Ectodermal cell (in vitro differentiated cells): Measurements from ENCODE around the gene NCEH1.

Experiments
- H3K27ac ChIP-seq: 2 replicates; pipeline ENCODE4 v1.7.0; 2013; ENCODE audit warnings: mild to moderate bottlenecking, low read depth, low read length; ENCODE audit not compliant: insufficient read depth, poor library complexity, severe bottlenecking
- H3K27me3 ChIP-seq: 2 replicates; pipeline ENCODE4 v1.7.0; 2013; ENCODE audit warnings: mild to moderate bottlenecking, low read length; ENCODE audit not compliant: insufficient read depth, control insufficient read depth, poor library complexity, severe bottlenecking
- H3K36me3 ChIP-seq: one replicate; pipeline ENCODE4 v1.7.0; 2013; ENCODE audit warnings: low read length; ENCODE audit not compliant: control insufficient read depth, insufficient read depth
- H3K4me1 ChIP-seq: one replicate; pipeline ENCODE4 v1.7.0; 2013; ENCODE audit warnings: low read length; ENCODE audit not compliant: control insufficient read depth, insufficient read depth
- H3K4me3 ChIP-seq: 2 replicates; pipeline ENCODE4 v1.7.0; 2013; ENCODE audit warnings: low read depth, low read length, control low read depth; ENCODE audit not compliant: insufficient read depth
- H3K9me3 ChIP-seq: 2 replicates; pipeline ENCODE4 v1.7.0; 2013; ENCODE audit warnings: mild to moderate bottlenecking, low read length, moderate library complexity; ENCODE audit not compliant: control insufficient read depth
- WGBS, 2 experiments: methylation state at CpG; one replicate each; pipeline ENCODE4 v1.1.7; 2013; ENCODE audit warnings: missing lambda C conversion rate in 2 of 2; 5-methylcytosine and 5-hydroxymethylcytosine counted together

Gene NCEH1

GRCh38 chr3:172697558-172697957 is 13.3 kb downstream of the NCEH1 start:
- H3K4me3 ChIP-seq: no peak overlapping the region
- H3K4me1 ChIP-seq: no peaks in the 10 kb centered on the region
- WGBS, 2 experiments: 86 to 92% methylated on average over 1 of the region's 1 CpG
- H3K27ac ChIP-seq: no peak overlapping the region
- no peaks in the 10 kb centered on the region for H3K27me3 ChIP-seq
- no peaks in the 10 kb centered on the region for H3K9me3 ChIP-seq
- no peaks in the 10 kb centered on the region for H3K36me3 ChIP-seq

GRCh38 chr3:172696357-172696756 is 14.5 kb downstream of the NCEH1 start:
- WGBS, 2 experiments: 97% methylated on average over 4 to 5 of the region's 5 CpGs
- Histone ChIP-seq H3K36me3 (no peaks in the 10 kb centered on the region), H3K27me3 (no peaks in the 10 kb centered on the region), H3K4me3 (no peak overlapping the region), H3K9me3 (no peaks in the 10 kb centered on the region), H3K4me1 (no peaks in the 10 kb centered on the region), H3K27ac (no peak overlapping the region)

DNA sequence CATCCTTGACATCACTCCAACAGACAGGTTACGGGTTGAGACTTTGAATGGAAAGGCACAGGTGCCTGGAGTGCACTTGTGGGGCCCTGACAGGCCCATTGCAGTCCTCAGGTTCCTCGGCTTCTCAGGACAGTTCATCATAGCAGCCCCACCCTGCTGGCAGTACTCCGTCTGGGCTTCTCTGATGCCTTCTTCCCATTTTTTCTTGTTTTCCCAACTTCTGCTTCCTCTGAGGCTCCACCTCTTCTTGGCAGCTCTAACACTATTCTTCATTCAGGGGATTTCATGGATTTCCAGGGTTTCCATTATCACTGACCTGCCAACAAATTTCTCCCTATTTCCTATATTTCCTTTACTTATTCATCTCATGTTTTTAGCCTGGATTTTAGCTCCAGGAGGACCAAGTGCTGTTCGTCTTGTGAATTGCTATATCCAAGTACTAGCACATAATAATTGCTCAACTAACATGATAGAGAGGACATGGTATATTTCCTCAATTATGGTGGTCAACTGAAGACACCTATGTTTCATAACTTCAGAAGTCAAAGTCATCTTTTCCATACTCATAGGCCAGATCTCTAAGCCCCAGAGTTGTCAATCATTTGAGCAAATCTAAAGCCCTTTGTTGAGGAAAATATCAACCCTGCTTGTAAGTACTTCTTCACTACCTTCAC is 16.2 kb downstream of the NCEH1 start:
- Histone ChIP-seq H3K27ac (no peak overlapping the region), H3K27me3 (no peaks in the 10 kb centered on the region), H3K36me3 (no peaks in the 10 kb centered on the region), H3K9me3 (no peaks in the 10 kb centered on the region), H3K4me3 (no peak overlapping the region), H3K4me1 (no peaks in the 10 kb centered on the region)
- 93 to 96% methylated on average over 4 of the region's 4 CpGs for WGBS, 2 experiments

DNA sequence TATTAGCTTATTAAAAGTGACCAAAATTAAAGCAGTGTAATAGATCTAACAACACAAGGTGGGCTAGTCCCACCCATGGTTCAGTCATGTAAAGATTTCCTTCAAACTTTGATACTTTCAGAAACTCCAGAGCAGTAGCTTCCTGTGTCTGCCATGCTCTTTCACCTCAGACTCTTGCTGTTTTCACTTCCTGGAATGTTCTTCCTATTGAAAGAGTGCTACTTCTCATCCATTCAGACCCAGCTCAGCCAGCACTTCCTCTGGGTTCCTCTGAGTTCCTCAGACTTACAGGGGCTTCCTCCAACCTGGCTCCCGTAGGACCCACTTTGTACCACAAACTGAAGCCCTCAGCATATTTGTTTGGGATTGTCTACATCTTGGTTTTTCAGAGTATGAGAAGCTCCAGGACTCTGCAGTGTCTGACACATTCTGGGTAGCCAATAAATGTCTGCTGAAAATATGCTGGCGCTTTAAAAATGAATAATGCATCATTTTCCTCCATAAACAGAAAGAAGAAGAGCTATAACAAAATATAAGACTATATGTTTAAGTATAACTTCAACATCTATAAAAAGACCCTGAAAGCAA is 18.0 kb downstream of the NCEH1 start:
- Histone ChIP-seq H3K27ac (no peak overlapping the region), H3K4me1 (no peaks in the 10 kb centered on the region), H3K4me3 (no peak overlapping the region), H3K27me3 (no peaks in the 10 kb centered on the region), H3K36me3 (no peaks in the 10 kb centered on the region), H3K9me3 (no peaks in the 10 kb centered on the region)
- WGBS, 2 experiments: 71 to 94% methylated on average over 1 to 2 of the region's 2 CpGs

GRCh38 chr3:172690936-172691335 is 19.9 kb downstream of the NCEH1 start:
- Histone ChIP-seq H3K4me1 (no peaks in the 10 kb centered on the region), H3K27ac (no peak overlapping the region), H3K27me3 (no peaks in the 10 kb centered on the region), H3K36me3 (no peaks in the 10 kb centered on the region), H3K4me3 (no peak overlapping the region), H3K9me3 (no peaks in the 10 kb centered on the region)
- WGBS, 2 experiments: 94% methylated on average over 1 of the region's 1 CpG

DNA sequence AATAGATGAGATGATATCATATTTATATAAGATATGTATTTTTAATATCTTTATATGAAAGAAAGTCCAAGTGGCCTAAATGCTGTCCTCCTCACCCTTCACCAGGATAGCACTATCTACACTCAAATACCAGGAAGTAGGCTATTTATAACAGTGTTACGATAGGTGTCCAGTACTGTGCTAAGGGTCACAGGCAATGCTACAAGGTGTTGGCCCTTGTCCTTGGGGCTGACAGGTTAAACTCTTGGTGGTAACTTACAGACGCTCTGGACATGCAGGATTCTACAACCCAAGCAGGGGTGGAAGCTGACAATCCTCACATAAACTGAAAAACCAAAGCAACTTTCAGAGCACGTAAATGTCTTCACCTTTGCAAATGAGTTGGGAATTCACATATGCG is 22.3 kb downstream of the NCEH1 start:
- H3K9me3 ChIP-seq: no peaks in the 10 kb centered on the region
- WGBS, 2 experiments: 94 to 96% methylated on average over 4 of the region's 4 CpGs
- no peak overlapping the region for H3K27ac ChIP-seq
- no peak overlapping the region for H3K4me3 ChIP-seq
- no peaks in the 10 kb centered on the region for H3K27me3 ChIP-seq
- no peaks in the 10 kb centered on the region for H3K36me3 ChIP-seq
- H3K4me1 ChIP-seq: no peaks in the 10 kb centered on the region

DNA sequence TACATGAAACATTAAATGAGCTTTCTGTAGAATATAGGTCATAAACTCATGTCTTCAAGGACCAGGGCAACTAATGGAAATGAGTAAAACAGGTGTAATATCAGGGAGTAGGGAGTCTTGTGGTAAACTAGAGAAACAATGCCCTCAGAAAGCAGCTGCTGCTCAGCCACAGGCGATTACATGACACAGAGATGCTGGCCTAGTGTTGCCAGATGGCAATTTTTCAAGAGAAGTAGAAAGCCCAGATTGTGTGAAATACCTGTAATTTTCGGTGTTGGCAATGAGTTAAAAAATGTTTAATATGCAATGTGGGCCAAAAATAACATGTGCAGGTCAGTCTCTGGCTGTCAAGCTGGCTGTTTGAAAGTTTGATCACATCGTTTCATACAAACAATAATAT is 23.4 kb downstream of the NCEH1 start:
- H3K4me3 ChIP-seq: no peak overlapping the region
- no peaks in the 10 kb centered on the region for H3K27me3 ChIP-seq
- H3K4me1 ChIP-seq: no peaks in the 10 kb centered on the region
- H3K36me3 ChIP-seq: no peaks in the 10 kb centered on the region
- no peak overlapping the region for H3K27ac ChIP-seq
- H3K9me3 ChIP-seq: no peaks in the 10 kb centered on the region
- 91 to 96% methylated on average over 3 of the region's 3 CpGs for WGBS, 2 experiments

- H3K4me1 ChIP-seq: no peaks in the 10 kb centered on the region
- no peaks in the 10 kb centered on the region for H3K9me3 ChIP-seq
- no peak overlapping the region for H3K4me3 ChIP-seq
- H3K27me3 ChIP-seq: no peaks in the 10 kb centered on the region
- H3K36me3 ChIP-seq: no peaks in the 10 kb centered on the region
- H3K27ac ChIP-seq: no peak overlapping the region
- WGBS, 2 experiments: 85 to 87% methylated on average over 7 of the region's 7 CpGs
Measured at GRCh38 chr3:172685331-172686214, 25.3 kb downstream of the NCEH1 start.

DNA sequence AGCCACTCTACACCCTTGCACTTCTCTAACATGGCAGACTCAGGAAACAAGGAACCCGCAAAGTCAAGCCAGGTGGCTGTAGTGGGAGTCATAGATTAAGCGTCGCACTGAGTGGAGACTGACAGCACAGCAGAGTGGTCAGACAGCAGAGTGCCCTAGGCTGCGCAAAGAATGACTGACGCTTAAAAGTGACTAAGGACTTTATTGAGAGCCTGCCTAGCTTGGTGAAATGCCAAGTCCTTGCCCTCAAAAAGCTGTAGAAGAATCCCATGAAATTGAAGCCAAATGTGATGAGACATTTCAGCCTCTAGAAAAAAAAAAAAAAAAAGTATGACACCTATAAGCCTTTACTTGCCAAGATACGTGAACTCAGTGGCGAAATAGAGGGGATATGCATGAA is 30.2 kb downstream of the NCEH1 start:
- H3K4me3 ChIP-seq: no peak overlapping the region
- H3K36me3 ChIP-seq: no peaks in the 10 kb centered on the region
- H3K9me3 ChIP-seq: no peaks in the 10 kb centered on the region
- H3K27ac ChIP-seq: no peak overlapping the region
- WGBS, 2 experiments: 95 to 97% methylated on average over 7 of the region's 7 CpGs
- peaks cover 9% of the 10 kb centered on the region for H3K4me1 ChIP-seq
- H3K27me3 ChIP-seq: no peaks in the 10 kb centered on the region

GRCh38 chr3:172679599-172679998 is 31.3 kb downstream of the NCEH1 start:
- Histone ChIP-seq H3K27me3 (no peaks in the 10 kb centered on the region), H3K36me3 (no peaks in the 10 kb centered on the region), H3K4me1 (peaks cover 9% of the 10 kb centered on the region), H3K4me3 (no peak overlapping the region), H3K27ac (no peak overlapping the region), H3K9me3 (no peaks in the 10 kb centered on the region)
- 94 to 95% methylated on average over 5 of the region's 5 CpGs for WGBS, 2 experiments
